ENCODE results near the gene PELI2. TPM values are rescaled to one million over a fixed set of nuclear protein-coding genes. Genes with fewer than 3 reads are reported as not detected.
A peak's percentile ranks its signal among the peaks of the same experiment; 100 is the strongest.

Gene PELI2
- total RNA-seq, 1 donor, result 14.1 TPM

DNA sequence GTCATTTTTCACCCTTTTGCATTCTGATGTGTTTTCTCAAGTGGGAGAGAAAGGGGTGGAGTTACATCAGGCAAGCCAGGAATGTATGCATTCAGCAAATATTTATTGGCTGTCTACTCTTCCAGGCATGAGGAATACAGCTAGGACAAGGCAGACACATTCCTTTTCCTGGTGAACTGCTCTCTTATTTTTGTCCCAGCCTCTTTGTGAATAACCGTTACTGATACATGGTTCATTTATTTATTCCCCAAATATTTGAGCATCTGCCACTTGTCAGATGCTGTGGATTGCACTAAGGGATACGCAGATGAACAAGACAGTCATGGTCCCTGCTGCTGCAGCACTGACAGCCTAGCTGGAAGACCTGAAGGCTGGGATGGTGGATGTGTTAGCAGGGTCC is 6.1 kb downstream of the PELI2 start:
- DNase-seq (ENCODE audit: insufficient read length, low spot score, missing footprints), result peak; percentile 65
- TF ChIP-seq, protein P1, sequence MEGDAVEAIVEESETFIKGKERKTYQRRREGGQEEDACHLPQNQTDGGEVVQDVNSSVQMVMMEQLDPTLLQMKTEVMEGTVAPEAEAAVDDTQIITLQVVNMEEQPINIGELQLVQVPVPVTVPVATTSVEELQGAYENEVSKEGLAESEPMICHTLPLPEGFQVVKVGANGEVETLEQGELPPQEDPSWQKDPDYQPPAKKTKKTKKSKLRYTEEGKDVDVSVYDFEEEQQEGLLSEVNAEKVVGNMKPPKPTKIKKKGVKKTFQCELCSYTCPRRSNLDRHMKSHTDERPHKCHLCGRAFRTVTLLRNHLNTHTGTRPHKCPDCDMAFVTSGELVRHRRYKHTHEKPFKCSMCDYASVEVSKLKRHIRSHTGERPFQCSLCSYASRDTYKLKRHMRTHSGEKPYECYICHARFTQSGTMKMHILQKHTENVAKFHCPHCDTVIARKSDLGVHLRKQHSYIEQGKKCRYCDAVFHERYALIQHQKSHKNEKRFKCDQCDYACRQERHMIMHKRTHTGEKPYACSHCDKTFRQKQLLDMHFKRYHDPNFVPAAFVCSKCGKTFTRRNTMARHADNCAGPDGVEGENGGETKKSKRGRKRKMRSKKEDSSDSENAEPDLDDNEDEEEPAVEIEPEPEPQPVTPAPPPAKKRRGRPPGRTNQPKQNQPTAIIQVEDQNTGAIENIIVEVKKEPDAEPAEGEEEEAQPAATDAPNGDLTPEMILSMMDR (IDR thresholded peaks at IDR 0.05; ENCODE audit: extremely low read depth, low read depth, low read length), result no peak
- no peak overlapping the region for H2AFZ ChIP-seq (ENCODE audit: low read length)
- no peak overlapping the region for H3K4me2 ChIP-seq (ENCODE audit: insufficient read depth, low read length)
- no peak overlapping the region for H3K27ac ChIP-seq (ENCODE audit: low read depth, low read length)
- no peaks in the 10 kb centered on the region for H3K27me3 ChIP-seq (ENCODE audit: insufficient read depth, low read length)
- H3K4me1 ChIP-seq (ENCODE audit: insufficient read depth, low read length), result peaks cover 13% of the 10 kb centered on the region
- H3K79me2 ChIP-seq (ENCODE audit: insufficient read depth, low read length), result peaks cover 8% of the 10 kb centered on the region
- no peaks in the 10 kb centered on the region for H4K20me1 ChIP-seq (ENCODE audit: insufficient read depth, low read length)
- H3K4me3 ChIP-seq (ENCODE audit: insufficient read depth, low read length), result no peak overlapping the region
- H3K36me3 ChIP-seq (ENCODE audit: insufficient read depth, low read length), result no peaks in the 10 kb centered on the region
- no peaks in the 10 kb centered on the region for H3K9me3 ChIP-seq (ENCODE audit: low read depth, low read length)

DNA sequence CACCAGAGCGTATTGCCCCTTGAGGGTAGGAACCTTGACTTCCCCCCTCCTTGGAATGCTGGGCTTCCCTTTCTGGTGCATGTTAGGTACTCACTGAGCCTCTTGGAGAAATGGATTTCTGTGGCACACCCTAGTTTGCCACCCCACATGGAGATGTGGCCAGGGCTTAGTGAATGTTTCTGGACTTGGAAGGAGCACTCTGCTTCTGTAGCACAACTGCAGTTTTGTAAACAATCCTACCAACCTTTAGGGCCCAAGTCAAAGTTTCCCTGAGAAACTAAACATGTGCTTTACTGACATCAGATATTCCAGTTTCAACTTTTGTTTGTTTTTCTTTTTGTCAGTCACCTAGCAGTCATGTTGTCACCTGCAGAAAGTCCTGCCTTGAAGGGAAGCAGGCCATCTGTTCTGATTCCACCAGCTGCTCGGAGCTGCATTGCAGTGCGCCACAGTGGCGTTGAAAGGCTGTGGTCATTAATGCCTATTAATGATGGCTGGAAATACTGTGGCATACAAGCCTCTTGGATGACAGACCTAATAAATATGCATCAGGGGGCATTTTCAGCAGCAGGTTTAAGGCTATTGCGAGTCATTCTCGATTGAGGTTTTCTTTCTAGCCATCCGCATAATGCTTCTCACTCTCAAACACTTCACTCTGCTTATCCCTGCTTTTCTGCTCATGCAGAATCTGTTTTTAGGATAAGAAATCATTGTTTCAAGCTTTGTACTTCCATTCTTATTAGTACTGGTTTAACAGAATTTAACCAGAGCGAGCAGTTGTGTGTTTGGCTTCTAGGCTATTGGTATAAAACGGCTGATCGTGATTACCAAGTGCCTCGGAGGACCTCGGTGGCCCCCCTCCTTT is 7.8 kb downstream of the PELI2 start:
- H2AFZ ChIP-seq (ENCODE audit: low read length), result no peak overlapping the region
- H3K4me3 ChIP-seq (ENCODE audit: insufficient read depth, low read length), result no peak overlapping the region
- no peaks in the 10 kb centered on the region for H4K20me1 ChIP-seq (ENCODE audit: insufficient read depth, low read length)
- H3K9me3 ChIP-seq (ENCODE audit: low read depth, low read length), result no peaks in the 10 kb centered on the region
- TF ChIP-seq, protein P1 (IDR thresholded peaks at IDR 0.05; ENCODE audit: extremely low read depth, low read depth, low read length), result no peak
- H3K27me3 ChIP-seq (ENCODE audit: insufficient read depth, low read length), result no peaks in the 10 kb centered on the region
- no peak for DNase-seq (ENCODE audit: insufficient read length, low spot score, missing footprints)
- H3K36me3 ChIP-seq (ENCODE audit: insufficient read depth, low read length), result no peaks in the 10 kb centered on the region
- H3K4me2 ChIP-seq (ENCODE audit: insufficient read depth, low read length), result no peak overlapping the region
- no peak overlapping the region for H3K27ac ChIP-seq (ENCODE audit: low read depth, low read length)
- H3K79me2 ChIP-seq (ENCODE audit: insufficient read depth, low read length), result peaks cover 6% of the 10 kb centered on the region
- no peaks in the 10 kb centered on the region for H3K4me1 ChIP-seq (ENCODE audit: insufficient read depth, low read length)

DNA sequence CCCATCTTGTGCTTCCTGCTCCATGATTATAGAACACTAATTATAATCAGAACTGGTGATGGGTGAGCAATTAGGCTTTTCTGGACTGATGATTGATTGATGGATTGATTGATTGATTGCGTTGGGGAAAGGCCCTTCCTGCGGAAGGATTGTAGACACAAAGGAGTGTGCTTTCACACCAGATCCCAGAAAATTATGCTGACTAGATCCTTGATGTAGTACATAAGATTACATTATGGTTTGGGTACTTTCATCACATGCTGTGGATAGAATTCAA is 8.4 kb downstream of the PELI2 start:
- no peaks in the 10 kb centered on the region for H3K9me3 ChIP-seq (ENCODE audit: low read depth, low read length)
- no peak overlapping the region for H3K4me2 ChIP-seq (ENCODE audit: insufficient read depth, low read length)
- H3K27me3 ChIP-seq (ENCODE audit: insufficient read depth, low read length), result no peaks in the 10 kb centered on the region
- H3K36me3 ChIP-seq (ENCODE audit: insufficient read depth, low read length), result no peaks in the 10 kb centered on the region
- no peaks in the 10 kb centered on the region for H3K4me1 ChIP-seq (ENCODE audit: insufficient read depth, low read length)
- H4K20me1 ChIP-seq (ENCODE audit: insufficient read depth, low read length), result no peaks in the 10 kb centered on the region
- H3K4me3 ChIP-seq (ENCODE audit: insufficient read depth, low read length), result no peak overlapping the region
- TF ChIP-seq, protein P1 (IDR thresholded peaks at IDR 0.05; ENCODE audit: extremely low read depth, low read depth, low read length), result no peak
- peaks cover 3% of the 10 kb centered on the region for H3K79me2 ChIP-seq (ENCODE audit: insufficient read depth, low read length)
- no peak for DNase-seq (ENCODE audit: insufficient read length, low spot score, missing footprints)
- no peak overlapping the region for H2AFZ ChIP-seq (ENCODE audit: low read length)
- no peak overlapping the region for H3K27ac ChIP-seq (ENCODE audit: low read depth, low read length)

DNA sequence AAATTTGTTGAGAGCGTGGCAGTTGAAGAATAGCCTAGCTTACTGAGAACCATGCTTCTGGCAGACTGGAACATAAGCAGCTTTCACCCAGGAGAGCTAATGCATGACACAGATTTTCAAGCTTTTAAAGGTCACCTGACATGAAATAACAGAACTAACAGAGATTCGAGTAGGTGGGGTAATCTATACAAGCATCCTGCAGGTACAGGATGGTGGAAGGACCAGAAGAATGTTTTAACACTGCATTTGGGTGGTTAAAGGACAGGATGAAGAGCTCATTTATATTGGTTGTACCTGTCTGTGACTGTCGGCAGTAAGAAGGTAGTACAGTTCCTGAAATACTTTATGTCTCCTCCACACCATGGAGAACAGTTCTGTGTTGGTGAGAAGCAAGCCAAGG is 8.9 kb downstream of the PELI2 start:
- Histone ChIP-seq H3K4me3 (ENCODE audit: insufficient read depth, low read length) (no peak overlapping the region), H3K36me3 (ENCODE audit: insufficient read depth, low read length) (no peaks in the 10 kb centered on the region), H4K20me1 (ENCODE audit: insufficient read depth, low read length) (no peaks in the 10 kb centered on the region), H3K27ac (ENCODE audit: low read depth, low read length) (no peak overlapping the region), H3K79me2 (ENCODE audit: insufficient read depth, low read length) (peaks cover 3% of the 10 kb centered on the region), H3K4me1 (ENCODE audit: insufficient read depth, low read length) (no peaks in the 10 kb centered on the region), H2AFZ (ENCODE audit: low read length) (no peak overlapping the region), H3K27me3 (ENCODE audit: insufficient read depth, low read length) (no peaks in the 10 kb centered on the region), H3K9me3 (ENCODE audit: low read depth, low read length) (no peaks in the 10 kb centered on the region), H3K4me2 (ENCODE audit: insufficient read depth, low read length) (no peak overlapping the region)
- no peak for DNase-seq (ENCODE audit: insufficient read length, low spot score, missing footprints)
- TF ChIP-seq, protein P1 (IDR thresholded peaks at IDR 0.05; ENCODE audit: extremely low read depth, low read depth, low read length), result no peak

Measured in osteoblast (primary cell).